Hepatocyte (in vitro differentiated cells): ENCODE data around the gene SEC61G. TPM values are rescaled to one million over a fixed set of nuclear protein-coding genes. Genes with fewer than 3 reads are reported as not detected.
A peak's percentile ranks its signal among the peaks of the same experiment; 100 is the strongest.

Experiments used
- DNase-seq: peaks from one replicate; pipeline ENCODE4 v3.0.0-alpha.2; 2016; ENCODE audit warnings: low spot score
- H2AFZ ChIP-seq: fragments of 200-600 bp; sonication (generic); 2 replicates; pipeline ENCODE4 v1.6.0; 2016; ENCODE audit warnings: antibody characterized with exemption, mild to moderate bottlenecking
- H3K27ac ChIP-seq: fragments of 200-600 bp; sonication (generic); 2 replicates; pipeline ENCODE4 v1.5.1; 2016; ENCODE audit warnings: mild to moderate bottlenecking
- H3K27me3 ChIP-seq: fragments of 200-600 bp; sonication (generic); 2 replicates; pipeline ENCODE4 v1.6.1; 2016
- H3K36me3 ChIP-seq: fragments of 200-600 bp; sonication (generic); replicated peaks from 2 replicates; pipeline ENCODE4 v1.5.1; 2016; ENCODE audit warnings: low read depth; ENCODE audit not compliant: insufficient read depth
- H3K4me1 ChIP-seq: fragments of 200-600 bp; sonication (generic); 2 replicates; pipeline ENCODE4 v1.5.1; 2016; ENCODE audit warnings: mild to moderate bottlenecking, moderate library complexity; ENCODE audit not compliant: insufficient read depth
- H3K4me2 ChIP-seq: fragments of 200-600 bp; sonication (generic); 2 replicates; pipeline ENCODE4 v1.6.0; 2016
- H3K4me3 ChIP-seq: fragments of 200-600 bp; sonication (generic); 2 replicates; pipeline ENCODE4 v1.5.1; 2016; ENCODE audit warnings: mild to moderate bottlenecking
- H3K79me2 ChIP-seq: fragments of 200-600 bp; sonication (generic); 2 replicates; pipeline ENCODE4 v1.6.0; 2017; ENCODE audit warnings: mild to moderate bottlenecking
- H3K9me2 ChIP-seq: fragments of 200-600 bp; sonication (generic); replicated peaks from 2 replicates; pipeline ENCODE4 v1.6.0; 2017; ENCODE audit warnings: mild to moderate bottlenecking; ENCODE audit not compliant: insufficient read depth
- H3K9me3 ChIP-seq: fragments of 200-600 bp; sonication (generic); 2 replicates; pipeline ENCODE4 v1.5.1; 2016; ENCODE audit warnings: low read depth, mild to moderate bottlenecking
- H4K20me1 ChIP-seq: fragments of 200-600 bp; sonication (generic); 2 replicates; pipeline ENCODE4 v1.6.0; 2016; ENCODE audit warnings: mild to moderate bottlenecking; ENCODE audit not compliant: insufficient read depth, poor library complexity, severe bottlenecking
- EZH2 ChIP-seq: fragments of 200-600 bp; sonication (generic); IDR thresholded peaks from 2 replicates; pipeline ENCODE4 v1.6.1; 2016; ENCODE audit warnings: antibody characterized with exemption, mild to moderate bottlenecking, borderline replicate concordance
- EZH2phosphoT487 ChIP-seq: fragments of 200-600 bp; sonication (generic); IDR thresholded peaks from one replicate; pipeline ENCODE4 v1.6.1; 2018; ENCODE audit warnings: antibody characterized with exemption, mild to moderate bottlenecking, low read depth, moderate library complexity; ENCODE audit not compliant: unreplicated experiment, severe bottlenecking
- WGBS: methylation state at CpG from one replicate; pipeline ENCODE4 v1.1.6; 2016; ENCODE audit warnings: low lambda C conversion rate; ENCODE audit errors: missing lambda C conversion rate; 5-methylcytosine and 5-hydroxymethylcytosine counted together
- polyA plus RNA-seq: library from polyadenylated mRNA; unstranded; fragments of >200 nt; fragmentation: Nextera tagmentation; extraction: Ambion mirVana; gene quantifications from 2 replicates; pipeline ENCODE4 v1.2.1, GENCODE V29; 2016
- total RNA-seq: library from RNA; depleted of rRNA; stranded (reverse); fragments of >200 nt; gene quantifications from 2 replicates; pipeline ENCODE4 v1.2.3, GENCODE V29; 2014
- TF ChIP-seq, protein P1 (sequence below): fragments of 200-600 bp; sonication (generic); IDR thresholded peaks from 2 replicates; pipeline ENCODE4 v1.5.1; 2016; ENCODE audit warnings: antibody characterized with exemption, mild to moderate bottlenecking; ENCODE audit not compliant: poor library complexity

Gene SEC61G
- total and polyA plus RNA-seq, 2 experiments from 2014 or later = 444 to 1,101 TPM

DNA sequence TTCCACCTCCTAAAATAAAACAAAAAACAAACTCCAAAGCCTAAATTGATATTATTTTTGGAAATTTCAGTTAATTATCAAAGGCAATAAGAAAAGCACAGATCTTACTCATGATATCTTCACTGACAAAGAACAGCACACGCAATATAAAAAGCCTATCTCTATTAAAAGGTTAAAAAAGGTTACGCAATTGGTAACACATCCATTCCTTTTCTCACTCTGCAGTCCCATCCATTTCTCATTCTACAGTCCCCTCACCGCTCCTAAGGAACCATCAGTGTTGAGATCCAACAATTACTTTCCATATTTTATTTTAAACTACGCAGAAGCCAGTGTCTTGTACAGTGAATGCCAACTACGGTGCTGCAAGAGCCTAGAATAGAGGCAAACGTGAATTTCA, 1.3 kb downstream of the SEC61G start:
- 55% methylated on average over 6 of the region's 6 CpGs for WGBS
- no peaks in the 10 kb centered on the region for H3K9me3 ChIP-seq
- H3K79me2 ChIP-seq = peaks cover 59% of the 10 kb centered on the region
- H2AFZ ChIP-seq = no peak overlapping the region
- H4K20me1 ChIP-seq = peaks cover 55% of the 10 kb centered on the region
- no peak for TF ChIP-seq EZH2phosphoT487
- TF ChIP-seq EZH2 = no peak
- TF ChIP-seq, protein P1, sequence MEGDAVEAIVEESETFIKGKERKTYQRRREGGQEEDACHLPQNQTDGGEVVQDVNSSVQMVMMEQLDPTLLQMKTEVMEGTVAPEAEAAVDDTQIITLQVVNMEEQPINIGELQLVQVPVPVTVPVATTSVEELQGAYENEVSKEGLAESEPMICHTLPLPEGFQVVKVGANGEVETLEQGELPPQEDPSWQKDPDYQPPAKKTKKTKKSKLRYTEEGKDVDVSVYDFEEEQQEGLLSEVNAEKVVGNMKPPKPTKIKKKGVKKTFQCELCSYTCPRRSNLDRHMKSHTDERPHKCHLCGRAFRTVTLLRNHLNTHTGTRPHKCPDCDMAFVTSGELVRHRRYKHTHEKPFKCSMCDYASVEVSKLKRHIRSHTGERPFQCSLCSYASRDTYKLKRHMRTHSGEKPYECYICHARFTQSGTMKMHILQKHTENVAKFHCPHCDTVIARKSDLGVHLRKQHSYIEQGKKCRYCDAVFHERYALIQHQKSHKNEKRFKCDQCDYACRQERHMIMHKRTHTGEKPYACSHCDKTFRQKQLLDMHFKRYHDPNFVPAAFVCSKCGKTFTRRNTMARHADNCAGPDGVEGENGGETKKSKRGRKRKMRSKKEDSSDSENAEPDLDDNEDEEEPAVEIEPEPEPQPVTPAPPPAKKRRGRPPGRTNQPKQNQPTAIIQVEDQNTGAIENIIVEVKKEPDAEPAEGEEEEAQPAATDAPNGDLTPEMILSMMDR = no peak
- no peak for DNase-seq
- no peaks in the 10 kb centered on the region for H3K27me3 ChIP-seq
- peaks cover 9% of the 10 kb centered on the region for H3K4me1 ChIP-seq
- no peaks in the 10 kb centered on the region for H3K9me2 ChIP-seq
- peak overlapping the region; percentile 89 for H3K27ac ChIP-seq
- peak overlapping the region; percentile 96 for H3K4me2 ChIP-seq
- H3K4me3 ChIP-seq = peak overlapping the region; percentile 75
- H3K36me3 ChIP-seq = no peaks in the 10 kb centered on the region

DNA sequence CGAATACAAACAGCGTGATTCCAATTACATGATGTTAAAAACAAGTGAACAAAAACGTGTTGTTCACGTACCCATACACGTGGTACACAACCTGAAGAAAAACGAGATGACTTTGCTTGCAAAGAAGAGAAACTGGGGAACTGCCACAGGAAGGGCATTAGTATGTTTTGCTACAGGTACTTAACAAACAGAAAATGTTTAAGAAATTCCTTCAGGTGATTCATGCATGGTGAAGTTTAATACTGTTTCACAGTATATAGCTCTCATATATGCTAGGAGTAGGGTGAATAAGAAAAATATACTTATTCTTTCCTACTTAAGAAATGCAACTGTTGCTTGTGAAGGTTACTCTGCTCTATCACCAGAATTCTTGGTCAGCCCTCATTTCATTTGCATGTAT, 9.8 kb downstream of the SEC61G start:
- Histone ChIP-seq H3K4me3 (no peak overlapping the region), H3K36me3 (no peaks in the 10 kb centered on the region), H3K27ac (no peak overlapping the region), H3K9me3 (no peaks in the 10 kb centered on the region), H4K20me1 (peaks cover 23% of the 10 kb centered on the region), H3K4me1 (no peaks in the 10 kb centered on the region), H3K27me3 (no peaks in the 10 kb centered on the region), H3K4me2 (no peak overlapping the region), H2AFZ (no peak overlapping the region), H3K79me2 (peaks cover 30% of the 10 kb centered on the region), H3K9me2 (no peaks in the 10 kb centered on the region)
- TF ChIP-seq EZH2 (no peak), EZH2phosphoT487 (no peak)
- TF ChIP-seq, protein P1 = no peak
- 81% methylated on average over 6 of the region's 6 CpGs for WGBS
- DNase-seq = no peak

DNA sequence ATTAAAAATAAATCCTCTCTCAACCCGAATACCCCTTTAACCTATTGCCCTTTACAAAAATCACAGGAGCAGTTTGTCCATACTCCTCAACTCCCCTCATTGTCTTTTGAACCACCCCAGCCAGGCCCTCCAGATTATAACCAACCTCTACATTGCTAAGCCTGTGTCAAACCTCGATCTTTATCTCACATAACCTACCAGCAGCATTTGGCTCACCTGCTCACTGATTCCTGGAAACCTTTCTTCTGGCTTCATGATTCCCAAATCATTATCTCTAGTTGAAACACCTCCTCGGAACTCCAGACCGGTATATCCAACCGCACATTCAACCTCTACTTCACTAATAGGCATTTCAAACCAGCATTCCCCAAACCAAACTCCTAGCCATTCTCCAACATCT, 11.8 kb downstream of the SEC61G start:
- no peak for DNase-seq
- Histone ChIP-seq H3K79me2 (peaks cover 15% of the 10 kb centered on the region), H4K20me1 (peaks cover 7% of the 10 kb centered on the region), H3K9me2 (no peaks in the 10 kb centered on the region), H3K4me3 (no peak overlapping the region), H3K27me3 (no peaks in the 10 kb centered on the region), H3K9me3 (no peaks in the 10 kb centered on the region), H3K27ac (no peak overlapping the region), H3K36me3 (no peaks in the 10 kb centered on the region), H3K4me1 (no peaks in the 10 kb centered on the region), H3K4me2 (no peak overlapping the region), H2AFZ (no peak overlapping the region)
- TF ChIP-seq, protein P1 = no peak
- no peak for TF ChIP-seq EZH2phosphoT487
- TF ChIP-seq EZH2 = no peak
- 93% methylated on average over 5 of the region's 5 CpGs for WGBS

DNA sequence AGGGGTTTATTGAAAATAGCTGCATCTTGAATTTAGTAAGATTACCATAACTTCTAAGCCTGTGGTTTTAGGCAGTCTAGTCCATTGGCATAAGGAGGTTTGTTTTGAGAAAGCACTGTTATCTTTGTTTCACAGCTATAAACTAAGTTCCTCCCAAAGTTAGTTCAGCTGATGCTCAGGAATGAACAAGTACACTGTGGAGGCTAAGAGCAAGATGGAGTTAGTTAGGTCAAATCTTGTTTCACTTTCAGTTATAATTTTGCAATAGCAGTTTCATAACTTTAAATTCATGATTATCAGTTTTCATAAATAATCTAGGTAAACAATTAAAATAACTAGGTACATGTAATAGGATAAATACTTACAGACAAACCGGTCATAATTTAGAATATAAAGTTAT, 15.4 kb downstream of the SEC61G start:
- Histone ChIP-seq H3K4me1 (no peaks in the 10 kb centered on the region), H3K4me2 (no peak overlapping the region), H2AFZ (no peak overlapping the region), H3K27ac (no peak overlapping the region), H4K20me1 (peaks cover 5% of the 10 kb centered on the region), H3K27me3 (no peaks in the 10 kb centered on the region), H3K79me2 (no peaks in the 10 kb centered on the region), H3K4me3 (no peak overlapping the region), H3K9me3 (no peaks in the 10 kb centered on the region), H3K36me3 (no peaks in the 10 kb centered on the region), H3K9me2 (no peaks in the 10 kb centered on the region)
- 100% methylated on average over 1 of the region's 1 CpG for WGBS
- TF ChIP-seq, protein P1 = no peak
- TF ChIP-seq EZH2phosphoT487 = no peak
- no peak for TF ChIP-seq EZH2
- no peak for DNase-seq
